HG03064 (cell line): ENCODE measurements around the gene USP20.
"Not testable (repeated sequence)": the region's sequence is repeated elsewhere in the genome, so short reads cannot be mapped to it uniquely, and the experiment has no call there.

ENCODE experiments used
- ATAC-seq: cut with Tn5 transposase; IDR thresholded peaks from one replicate; pipeline ENCODE4 v1.9.1; 2021; ENCODE audit warnings: low read depth; ENCODE audit not compliant: unreplicated experiment

Gene USP20

GRCh38 chr9:129835128-129835859, at the start of gene USP20, which contains the start of gene C9orf78:
Gene USP20 (plus strand): TSS chr9:129835458. CDS start chr9:129852556, 17,098 bp downstream.
Gene C9orf78 (minus strand): TSS chr9:129835275. CDS start chr9:129835221, 54 bp downstream.
- ATAC-seq: peak; percentile 83

GRCh38 chr9:129785866-129786265, 49.4 kb upstream of the USP20 start:
- ATAC-seq: no peak

- no peak for ATAC-seq
These were observed 48.8 kb upstream of the USP20 start for GRCh38 chr9:129786481-129786880.

GRCh38 chr9:129794549-129794948, 40.7 kb upstream of the USP20 start:
- ATAC-seq: no peak

- not testable (repeated sequence) for ATAC-seq
These were observed 39.2 kb upstream of the USP20 start for GRCh38 chr9:129796029-129796428.

GRCh38 chr9:129798973-129799372, 36.3 kb upstream of the USP20 start:
- no peak for ATAC-seq

- ATAC-seq: no peak
These were observed 33.8 kb upstream of the USP20 start for GRCh38 chr9:129801504-129801903.

- ATAC-seq: peak; percentile 90
These were observed 32.2 kb upstream of the USP20 start, which contains the start of gene TOR1B for GRCh38 chr9:129802833-129803675. Gene TOR1B (plus strand): TSS chr9:129803184. CDS start chr9:129803213, 29 bp downstream.

GRCh38 chr9:129803676-129804060, 31.6 kb upstream of the USP20 start:
- peak; percentile 3 for ATAC-seq

- no peak for ATAC-seq
These were observed 29.2 kb upstream of the USP20 start for GRCh38 chr9:129806061-129806460.

- ATAC-seq: no peak
These were observed 25.9 kb upstream of the USP20 start for GRCh38 chr9:129809346-129809745.

- ATAC-seq: no peak
These were observed 25.1 kb upstream of the USP20 start for GRCh38 chr9:129810116-129810515.

- no peak for ATAC-seq
These were observed 24.5 kb upstream of the USP20 start for GRCh38 chr9:129810788-129811187.

- ATAC-seq: no peak
These were observed 23.3 kb upstream of the USP20 start for GRCh38 chr9:129811967-129812363.

- no peak for ATAC-seq
These were observed 22.9 kb upstream of the USP20 start for GRCh38 chr9:129812385-129812784.

- no peak for ATAC-seq
These were observed 21.6 kb upstream of the USP20 start for GRCh38 chr9:129813661-129814060.

GRCh38 chr9:129814432-129815223, 20.6 kb upstream of the USP20 start:
- ATAC-seq: no peak

GRCh38 chr9:129815278-129815677, 20.0 kb upstream of the USP20 start:
- ATAC-seq: no peak

- ATAC-seq: no peak
These were observed 18.5 kb upstream of the USP20 start for GRCh38 chr9:129816501-129817435.
